ENCODE results near the gene RS1. TPM values are rescaled to one million over a fixed set of nuclear protein-coding genes. Genes with fewer than 3 reads are reported as not detected.

The RS1 gene
- total and polyA plus RNA-seq, 4 donors: not detected

- no peak for TF ChIP-seq REST (IDR thresholded peaks at IDR 0.05)
- TF ChIP-seq HNF4A (conservative IDR thresholded peaks at IDR 0.05): no peak
These were observed 80.1 kb downstream of the RS1 start (continued) for GRCh38 chrX:18591834-18592233.

Other genes starting within 250 kb of the RS1 start
- 1 to 10 TPM; 2.4 to 3.3 TPM for gene CDKL5, start 246.5 kb downstream of the RS1 start, total RNA-seq
- 1 to 10 TPM in 1 of 2 donors, under 1 TPM in 1; 0.59 to 1.6 TPM for gene CDKL5, start 246.5 kb downstream of the RS1 start, polyA plus RNA-seq
- under 1 TPM in 1 of 2 donors, not detected in 1; 0.09 TPM for gene PPEF1, start 35.5 kb upstream of the RS1 start, total RNA-seq
- gene PPEF1, start 35.5 kb upstream of the RS1 start, polyA plus RNA-seq: not detected